ENCODE results near the gene AKAP9.
A peak's percentile ranks its signal among the peaks of the same experiment; 100 is the strongest.
"Not testable (repeated sequence)": the region's sequence is repeated elsewhere in the genome, so short reads cannot be mapped to it uniquely, and the experiment has no call there.

Gene AKAP9

GRCh38 chr7:91940572-91941341 is at the start of gene AKAP9:
Gene AKAP9 (plus strand): TSS chr7:91940862. CDS start chr7:91941100, 238 bp downstream.
- DNase-seq (ENCODE audit: low read depth) = no peak
- TF ChIP-seq CTCF (IDR thresholded peaks at IDR 0.05; ENCODE audit: control insufficient read depth, insufficient read depth, low read depth, low read length, missing control alignments) = no peak
- H3K4me3 ChIP-seq (ENCODE audit: control insufficient read depth, low read depth, low read length) = peak within 1 kb of the TSS; percentile 88

DNA sequence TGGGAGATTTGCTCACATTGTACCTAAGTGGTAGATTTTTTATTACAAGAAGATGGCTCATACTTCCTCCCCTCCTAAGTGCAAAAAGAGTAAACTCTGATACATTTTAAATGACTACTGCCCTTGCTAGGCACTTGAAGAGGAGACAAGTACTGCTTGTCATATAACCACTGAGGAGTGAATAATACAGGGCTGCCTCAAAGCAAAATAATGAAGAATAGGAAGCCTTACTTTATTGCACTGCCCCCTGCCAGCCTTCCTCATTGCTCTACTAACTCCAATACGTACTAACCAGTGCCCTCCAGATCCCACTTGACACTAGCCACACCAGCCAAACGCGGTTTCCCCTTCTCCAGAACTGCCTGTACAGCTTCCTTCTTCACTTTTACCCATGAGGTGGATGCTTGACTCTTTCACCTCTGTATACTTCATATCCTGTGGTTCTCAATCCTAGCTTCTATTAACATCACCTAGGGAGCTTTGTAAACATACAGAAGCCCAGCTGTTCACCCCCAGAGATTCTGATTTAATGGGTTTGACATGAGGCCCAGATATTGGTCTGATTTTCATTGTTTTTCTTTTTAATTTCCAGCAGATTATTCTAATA is 48.5 kb upstream of the AKAP9 start:
- H3K4me3 ChIP-seq (ENCODE audit: control insufficient read depth, low read depth, low read length) = no peak overlapping the region
- TF ChIP-seq CTCF (IDR thresholded peaks at IDR 0.05; ENCODE audit: control insufficient read depth, insufficient read depth, low read depth, low read length, missing control alignments) = no peak
- no peak for DNase-seq (ENCODE audit: low read depth)

DNA sequence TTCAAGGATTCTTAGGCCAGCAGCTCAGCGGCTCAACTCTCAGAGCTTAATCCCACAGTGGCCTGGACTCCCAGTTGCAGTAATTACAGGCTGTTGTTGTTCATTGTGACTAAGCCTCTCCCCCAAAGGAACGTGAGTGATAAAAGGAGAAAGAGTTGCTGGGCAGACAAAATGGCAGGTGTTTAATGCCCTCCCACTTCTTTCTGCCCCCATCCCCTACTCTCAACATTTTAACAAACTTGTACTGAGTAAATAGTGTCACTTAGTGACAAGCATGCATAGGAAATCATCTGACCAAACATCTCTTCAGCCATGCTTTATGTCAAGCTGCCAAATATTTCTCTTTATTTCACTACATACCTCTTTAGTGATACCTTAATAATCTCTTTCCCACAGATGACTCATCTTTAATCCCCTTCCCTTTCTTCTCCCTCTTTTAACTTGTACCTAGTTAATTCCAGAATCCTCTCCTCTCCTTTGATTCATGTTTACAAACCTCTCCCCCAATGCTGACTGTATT is 47.8 kb upstream of the AKAP9 start:
- no peak for TF ChIP-seq CTCF (IDR thresholded peaks at IDR 0.05; ENCODE audit: control insufficient read depth, insufficient read depth, low read depth, low read length, missing control alignments)
- DNase-seq (ENCODE audit: low read depth) = no peak
- no peak overlapping the region for H3K4me3 ChIP-seq (ENCODE audit: control insufficient read depth, low read depth, low read length)

GRCh38 chr7:91893699-91894098 is 47.0 kb upstream of the AKAP9 start:
- not testable (repeated sequence) for H3K4me3 ChIP-seq (ENCODE audit: control insufficient read depth, low read depth, low read length); DNase-seq (ENCODE audit: low read depth)

DNA sequence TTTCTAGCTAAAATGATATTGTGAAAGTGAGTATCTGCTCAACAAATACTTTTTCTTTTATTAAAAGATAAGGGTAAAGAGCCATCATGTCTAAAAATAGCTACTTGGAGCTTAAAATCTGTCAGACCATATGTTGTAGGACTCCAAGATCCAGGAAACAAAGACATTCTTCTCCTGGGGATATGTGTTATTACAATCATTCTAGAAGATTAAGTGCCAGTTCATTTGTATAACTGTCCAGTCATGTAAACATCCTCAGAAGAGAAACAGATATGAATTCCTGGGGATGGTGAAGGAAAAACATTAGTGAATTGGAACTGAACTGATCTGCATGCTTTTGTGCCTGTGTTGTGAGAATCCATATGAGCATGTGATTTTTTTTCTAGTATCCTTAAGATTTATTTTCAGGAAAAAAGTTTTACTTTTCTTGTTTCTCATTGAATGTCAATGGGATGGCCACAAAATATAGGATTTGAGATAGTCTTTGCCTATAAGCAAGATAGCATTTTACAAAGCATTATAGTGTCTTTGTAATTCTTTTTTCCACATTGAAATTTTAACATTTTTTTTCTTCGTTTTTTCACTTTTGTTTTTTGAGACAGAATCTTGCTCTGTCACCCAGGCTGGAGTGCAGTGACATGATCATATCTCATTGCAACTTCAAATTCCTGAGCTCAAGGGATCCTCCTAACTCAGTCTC is 45.7 kb upstream of the AKAP9 start:
- no peak for TF ChIP-seq CTCF (IDR thresholded peaks at IDR 0.05; ENCODE audit: control insufficient read depth, insufficient read depth, low read depth, low read length, missing control alignments)
- no peak overlapping the region for H3K4me3 ChIP-seq (ENCODE audit: control insufficient read depth, low read depth, low read length)
- DNase-seq (ENCODE audit: low read depth) = no peak

- H3K4me3 ChIP-seq (ENCODE audit: control insufficient read depth, low read depth, low read length) = no peak overlapping the region
- TF ChIP-seq CTCF (IDR thresholded peaks at IDR 0.05; ENCODE audit: control insufficient read depth, insufficient read depth, low read depth, low read length, missing control alignments) = no peak
- DNase-seq (ENCODE audit: low read depth) = no peak
These were observed 42.2 kb upstream of the AKAP9 start for GRCh38 chr7:91898240-91898992.

Data from AG09309 (cell line).